Activated CD4-positive, CD25-positive, alpha-beta regulatory T cell treated with anti-CD3 and anti-CD28 coated beads, Interleukin-2, amount 50 U/mL, for 16 hours (primary cell): ENCODE results near the gene PPP4R2.
"Not testable (repeated sequence)": the region's sequence is repeated elsewhere in the genome, so short reads cannot be mapped to it uniquely, and the experiment has no call there.

Experiments used
- DNase-seq: peaks from one replicate; pipeline ENCODE4 v3.0.0-alpha.2; 2020; ENCODE audit warnings: low read depth, low spot score

Gene PPP4R2

GRCh38 chr3:72976281-72976741, 20.3 kb upstream of the PPP4R2 start:
- DNase-seq: no peak

GRCh38 chr3:72977060-72977808, 19.4 kb upstream of the PPP4R2 start:
- DNase-seq: no peak

DNA sequence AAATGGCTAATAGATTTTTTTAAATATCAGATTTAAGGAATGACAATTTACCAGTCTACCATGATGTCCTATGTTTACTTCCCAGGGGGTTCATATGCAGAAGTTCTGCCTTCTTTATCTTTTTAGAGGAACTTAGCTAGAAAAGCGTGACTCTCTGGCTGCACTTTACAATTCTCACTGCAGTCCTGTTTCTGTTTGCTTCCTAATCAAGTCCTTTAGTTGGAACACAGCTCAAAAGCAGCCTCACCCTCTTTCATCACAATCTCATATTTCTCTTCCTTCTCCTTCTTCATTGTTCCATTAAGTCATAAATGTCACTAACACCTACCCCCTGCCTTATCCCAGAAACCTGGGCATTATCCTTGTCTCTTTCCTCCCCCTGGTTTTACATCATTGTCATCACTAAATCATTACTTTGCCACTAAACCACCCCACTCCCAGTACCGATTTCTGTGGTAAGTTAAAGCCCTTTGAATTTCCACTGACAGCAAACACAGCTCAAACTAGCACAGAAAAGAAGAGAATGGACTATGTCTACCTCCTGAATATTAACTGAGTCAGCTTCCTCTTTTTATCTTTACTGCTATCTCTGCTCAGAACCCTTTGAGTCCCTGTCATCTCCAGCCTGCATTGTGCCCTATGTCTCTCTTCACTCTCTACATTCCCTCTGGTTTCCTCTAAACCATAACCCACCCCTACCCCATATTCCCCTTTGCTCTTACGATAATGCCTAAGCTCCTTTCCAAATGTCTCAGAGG, 13.8 kb upstream of the PPP4R2 start:
- DNase-seq: no peak

DNA sequence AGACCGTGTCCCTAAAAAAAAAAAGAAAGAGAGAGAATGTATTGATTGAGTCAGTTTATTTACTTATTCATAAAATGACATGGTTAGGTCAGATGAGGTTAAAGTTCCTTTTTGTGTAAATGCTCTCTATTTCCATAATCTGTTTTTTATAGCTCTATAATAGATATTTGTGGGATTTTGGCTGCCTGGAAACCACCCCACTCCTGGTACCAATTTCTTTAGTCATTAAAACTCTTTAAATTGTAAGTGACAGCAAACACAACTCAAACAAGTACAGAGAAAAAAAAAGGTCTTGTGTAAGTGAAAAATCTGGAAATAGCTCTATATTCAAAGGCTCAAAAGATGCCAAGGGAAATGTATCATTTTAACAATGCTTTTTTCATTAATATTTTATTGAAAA, 11.0 kb upstream of the PPP4R2 start:
- no peak for DNase-seq

DNA sequence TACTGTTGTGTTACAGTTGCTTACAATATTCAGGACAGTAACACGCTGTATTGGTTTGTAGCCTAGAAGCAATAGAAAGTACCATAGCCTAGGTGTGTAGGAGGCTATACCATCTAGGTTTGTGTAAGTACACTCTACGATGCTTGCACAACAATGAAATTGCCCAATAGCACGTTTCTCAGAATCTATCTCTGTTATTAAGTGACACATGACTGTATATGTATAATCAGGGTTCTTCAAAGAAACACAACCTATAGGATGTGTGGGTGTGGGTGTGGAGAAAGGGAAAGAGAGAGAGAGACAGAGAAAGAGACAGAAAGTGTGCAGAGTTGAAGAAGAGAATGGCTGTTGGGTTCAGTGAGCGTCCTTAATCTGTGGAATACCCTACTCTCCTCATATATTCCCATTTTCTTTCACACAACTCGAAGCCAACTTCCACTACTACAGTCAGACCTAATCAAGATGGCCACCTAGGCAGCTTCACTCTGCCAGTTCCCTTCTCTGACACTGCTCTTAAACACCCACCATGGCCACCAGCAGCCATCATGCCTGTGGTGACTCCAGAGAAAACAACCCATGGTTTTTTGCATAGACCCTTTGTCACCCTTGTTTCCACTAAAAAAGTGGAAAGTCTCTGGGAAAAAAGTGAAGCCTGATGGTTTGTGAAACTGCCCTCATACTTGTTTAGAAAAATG, 5.8 kb upstream of the PPP4R2 start:
- no peak for DNase-seq

GRCh38 chr3:72991522-72991921, 5.1 kb upstream of the PPP4R2 start:
- no peak for DNase-seq

GRCh38 chr3:72993391-72993790, 3.2 kb upstream of the PPP4R2 start:
- DNase-seq: no peak

- no peak for DNase-seq
These were observed 1.3 kb upstream of the PPP4R2 start for GRCh38 chr3:72995337-72995736.

DNA sequence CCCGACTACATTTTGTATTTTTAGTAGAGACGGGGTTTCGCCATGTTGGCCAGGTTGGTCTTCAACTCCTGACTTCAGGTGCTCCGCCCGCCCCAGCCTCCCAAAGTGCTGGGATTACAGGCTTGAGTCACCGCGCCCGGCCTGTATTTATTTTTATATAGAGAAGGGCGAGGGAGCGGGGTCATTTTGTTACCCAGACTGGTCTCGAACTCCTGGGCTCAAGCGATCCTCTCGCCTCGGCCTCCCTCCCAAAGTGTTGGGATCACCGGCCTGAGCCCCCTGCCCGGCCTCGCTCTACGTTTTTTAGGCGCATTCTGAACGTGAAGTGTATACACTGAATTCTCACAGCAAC, 514 bp upstream of the PPP4R2 start:
- no peak for DNase-seq

- peak; percentile 16 for DNase-seq
These were observed 880 bp downstream of the PPP4R2 start for GRCh38 chr3:72997421-72997961.

GRCh38 chr3:72998466-72998865, 1.9 kb downstream of the PPP4R2 start:
- DNase-seq: no peak

- DNase-seq: no peak
These were observed 3.3 kb downstream of the PPP4R2 start for GRCh38 chr3:72999951-73000350.

DNA sequence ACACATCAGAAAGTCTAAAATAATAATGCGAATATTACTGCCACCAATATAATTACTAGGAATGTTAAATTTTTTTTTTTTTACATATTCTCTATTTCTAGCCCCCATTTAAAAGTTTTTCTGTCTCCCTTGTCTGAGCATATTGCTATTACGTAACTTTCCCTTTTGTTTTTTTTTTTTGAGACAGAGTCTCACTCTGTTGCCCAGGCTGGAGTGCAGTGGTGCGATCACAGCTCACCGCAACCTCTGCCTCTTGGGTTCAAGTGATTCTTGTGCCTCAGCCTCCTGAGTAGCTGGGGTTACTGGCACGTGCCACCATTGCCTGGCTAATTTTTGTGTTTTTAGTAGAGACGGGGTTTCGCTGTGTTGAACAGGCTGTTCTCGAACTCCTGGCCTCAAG, 6.4 kb downstream of the PPP4R2 start:
- DNase-seq: not testable (repeated sequence)

DNA sequence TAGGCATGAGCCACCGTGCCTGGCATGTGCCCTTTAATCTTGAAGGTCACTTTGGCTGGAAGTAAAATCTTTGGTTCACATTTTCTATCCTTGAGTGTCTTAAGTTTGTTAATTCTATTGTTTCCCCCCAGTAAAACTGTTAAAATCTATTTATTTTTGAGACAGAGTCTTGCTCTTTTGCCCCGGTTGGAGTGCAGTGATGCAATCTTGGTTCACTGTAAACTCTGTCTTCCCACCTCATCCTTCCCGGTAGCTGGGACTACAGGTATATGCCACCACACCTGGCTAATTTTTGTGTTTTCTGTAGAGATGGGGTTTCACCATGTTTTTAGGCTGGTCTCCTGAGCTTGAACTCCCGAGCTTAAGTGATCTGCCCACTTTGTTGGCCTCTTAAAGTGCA, 7.7 kb downstream of the PPP4R2 start:
- DNase-seq: no peak

GRCh38 chr3:73007992-73008712, 11.5 kb downstream of the PPP4R2 start:
- no peak for DNase-seq

DNA sequence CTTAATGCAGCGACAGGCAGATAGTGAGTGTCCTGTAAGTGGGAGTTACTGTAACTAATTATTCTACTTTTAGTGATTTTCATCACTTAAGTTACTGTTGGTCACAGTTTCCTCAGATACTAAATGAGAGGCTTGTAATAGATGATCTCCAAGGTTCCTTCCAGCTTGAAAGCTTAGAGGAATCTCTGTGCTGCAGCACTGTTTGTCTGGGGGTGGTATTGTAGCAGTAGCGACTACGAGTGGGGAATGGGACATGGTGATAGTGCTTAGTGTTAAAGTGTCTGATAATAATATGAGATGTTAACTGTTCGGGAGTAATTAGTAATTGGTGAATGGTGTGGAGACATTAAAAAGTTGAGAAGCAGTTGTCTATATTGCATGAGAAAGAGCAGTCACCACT, 12.4 kb downstream of the PPP4R2 start:
- no peak for DNase-seq

DNA sequence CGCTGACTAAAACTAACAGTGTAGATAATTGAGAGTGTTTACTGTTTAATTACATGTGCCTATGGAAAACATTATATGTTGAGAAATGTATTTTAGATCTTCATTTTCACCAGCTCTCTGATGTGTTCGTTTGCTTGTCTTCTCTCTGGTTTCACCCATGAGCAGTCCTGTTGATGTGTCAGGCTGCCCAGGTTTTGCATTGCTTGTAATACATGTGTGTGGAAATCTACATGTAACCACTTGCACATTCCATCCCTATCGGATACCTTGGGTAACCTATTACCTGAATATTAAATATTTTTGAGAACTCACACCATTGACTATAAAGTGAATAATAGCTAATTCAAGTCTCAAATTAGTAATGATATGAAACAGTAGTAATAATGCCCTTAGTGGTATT, 13.1 kb downstream of the PPP4R2 start:
- DNase-seq: no peak

DNA sequence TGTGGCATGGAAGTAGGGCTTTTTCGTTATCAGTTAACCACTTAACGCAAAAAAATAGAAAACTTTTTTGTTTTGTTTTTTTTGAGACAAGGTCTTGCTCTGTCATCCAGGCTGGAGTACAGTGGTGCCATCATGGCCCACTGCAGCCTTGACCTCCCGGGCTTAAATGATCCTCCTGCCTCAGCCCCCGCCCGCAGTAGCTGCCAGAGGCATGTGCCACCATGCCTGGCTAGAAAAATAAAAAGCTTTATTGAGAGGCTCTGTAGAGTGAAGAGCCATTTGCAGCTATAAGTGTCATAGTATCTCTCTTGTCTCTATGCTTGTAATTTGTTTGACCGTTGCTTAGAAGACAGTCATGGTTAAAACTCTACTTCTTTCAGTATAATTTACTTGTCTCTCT, 13.5 kb downstream of the PPP4R2 start:
- no peak for DNase-seq

GRCh38 chr3:73018298-73018697, 21.7 kb downstream of the PPP4R2 start:
- no peak for DNase-seq

DNA sequence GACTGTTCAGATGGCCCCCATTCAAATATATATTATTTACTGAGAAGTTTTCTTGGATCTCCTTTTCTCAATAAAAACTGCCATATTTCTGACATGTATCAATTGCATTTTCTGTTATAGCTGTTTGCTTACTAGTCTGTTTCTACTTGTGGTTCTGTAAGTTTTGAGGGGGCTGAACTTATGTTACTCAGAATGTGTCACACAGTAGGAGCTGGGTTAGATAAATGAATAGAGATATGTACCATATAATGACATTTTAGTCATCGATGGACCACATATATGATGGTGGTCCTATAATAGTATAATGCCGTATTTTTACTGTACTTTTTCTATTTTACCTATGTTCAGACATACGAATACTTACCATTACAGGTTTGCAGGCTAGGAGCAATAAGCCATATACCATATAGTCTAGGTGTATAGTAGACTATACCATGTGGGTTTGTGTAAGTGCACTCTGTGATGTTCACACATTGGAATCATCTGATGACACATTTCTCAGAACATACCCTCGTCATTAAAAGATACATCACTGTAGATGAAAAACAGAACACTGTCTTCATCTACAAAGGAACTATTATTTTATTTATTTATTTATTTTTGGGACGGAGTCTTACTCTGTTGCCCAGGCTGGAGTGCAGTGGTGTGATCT, 22.3 kb downstream of the PPP4R2 start:
- DNase-seq: no peak

DNA sequence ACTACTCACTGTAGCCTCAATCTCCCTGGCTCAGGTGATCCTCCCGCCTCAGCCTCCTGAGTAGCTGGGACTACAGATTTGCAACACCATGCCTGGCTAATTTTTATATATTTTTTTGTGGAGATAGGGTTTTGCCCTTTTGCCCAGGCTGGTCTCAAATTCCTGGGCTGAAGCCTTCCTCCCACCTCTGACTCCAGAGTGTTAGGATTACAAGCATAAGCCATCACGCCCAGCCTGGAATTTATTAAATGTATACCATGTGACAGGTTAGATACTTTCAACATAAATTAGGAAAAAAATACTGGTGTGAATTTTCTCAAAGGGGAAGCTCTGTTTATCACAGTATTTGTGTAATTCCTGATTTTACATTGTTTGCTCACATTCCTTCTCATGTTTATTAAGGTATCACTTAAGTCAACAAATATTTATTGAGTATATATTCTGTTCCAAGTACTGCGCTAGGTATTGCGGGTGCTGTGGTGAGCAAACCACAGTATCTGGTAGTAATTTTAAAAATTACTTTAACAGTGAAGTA, 24.8 kb downstream of the PPP4R2 start:
- DNase-seq: no peak
